IMR-90 (cell line): ENCODE results near the gene HAX1. TPM values are rescaled to one million over a fixed set of nuclear protein-coding genes. Genes with fewer than 3 reads are reported as not detected.

Experiments used
- CHD1 ChIP-seq: IDR thresholded peaks from 2 replicates; pipeline ENCODE4 v1.6.1; 2012; ENCODE audit warnings: low read depth, low read length, improper control_type of control experiment
- ELK1 ChIP-seq: fragments of 150-350 bp; IDR thresholded peaks from 2 replicates; pipeline ENCODE4 v1.6.1; 2016; ENCODE audit warnings: low read depth, mild to moderate bottlenecking, low read length, moderate library complexity, borderline replicate concordance
- USF2 ChIP-seq: fragments of 150-350 bp; IDR thresholded peaks from 2 replicates; pipeline ENCODE4 v1.6.1; 2017; ENCODE audit warnings: mild to moderate bottlenecking, antibody characterized with exemption, low read length, low read depth
- polyA plus RNA-seq, 3 experiments: library from polyadenylated mRNA; depleted of rRNA; stranded (reverse); fragments of >200 nt; gene quantifications; 2 replicates each; pipeline ENCODE4 v1.2.3, GENCODE V29; 2012; ENCODE audit warnings: low replicate concordance in 1 of 3
- total RNA-seq: library from RNA; depleted of rRNA; stranded (reverse); fragments of >200 nt; gene quantifications from 2 replicates; pipeline ENCODE4 v1.2.3, GENCODE V29; 2012

HAX1 gene
- total and polyA plus RNA-seq, 2 of the 4 experiments (the other 2 are of a cell fraction): 117 to 146 TPM

GRCh38 chr1:154272217-154272998 is at the start of gene HAX1 (continued):
- TF ChIP-seq USF2 (no peak), CHD1 (no peak), ELK1 (no peak)
